Effector CD4-positive, alpha-beta T cell (primary cell): ENCODE results near the gene PNPLA7.
"Not testable (repeated sequence)": the region's sequence is repeated elsewhere in the genome, so short reads cannot be mapped to it uniquely, and the experiment has no call there.

ENCODE experiments used
- DNase-seq: peaks from one replicate; pipeline ENCODE4 v3.0.0-alpha.2; 2020

PNPLA7 gene

GRCh38 chr9:137513136-137513535, 37.1 kb downstream of the PNPLA7 start:
- DNase-seq: not testable (repeated sequence)

GRCh38 chr9:137511758-137512463, 38.3 kb downstream of the PNPLA7 start:
- DNase-seq: no peak

GRCh38 chr9:137511126-137511525, 39.1 kb downstream of the PNPLA7 start:
- not testable (repeated sequence) for DNase-seq

- DNase-seq: no peak
Measured at GRCh38 chr9:137509198-137509597, 41.0 kb downstream of the PNPLA7 start.

- no peak for DNase-seq
Measured at GRCh38 chr9:137506702-137507171, 43.5 kb downstream of the PNPLA7 start.

GRCh38 chr9:137506274-137506673, 43.9 kb downstream of the PNPLA7 start:
- DNase-seq: no peak

- no peak for DNase-seq
Measured at GRCh38 chr9:137505421-137506140, 44.6 kb downstream of the PNPLA7 start.

GRCh38 chr9:137504432-137504777, 45.8 kb downstream of the PNPLA7 start:
- DNase-seq: no peak

GRCh38 chr9:137502008-137502911, 47.9 kb downstream of the PNPLA7 start:
- no peak for DNase-seq

GRCh38 chr9:137501457-137501856, 48.7 kb downstream of the PNPLA7 start:
- no peak for DNase-seq

GRCh38 chr9:137500666-137501397, 49.4 kb downstream of the PNPLA7 start:
- DNase-seq: no peak

GRCh38 chr9:137499858-137500661, 50.1 kb downstream of the PNPLA7 start:
- DNase-seq: no peak

GRCh38 chr9:137499416-137499815, 50.8 kb downstream of the PNPLA7 start:
- no peak for DNase-seq

GRCh38 chr9:137498720-137499150, 51.5 kb downstream of the PNPLA7 start:
- no peak for DNase-seq

- no peak for DNase-seq
Measured at GRCh38 chr9:137497921-137498719, 52.1 kb downstream of the PNPLA7 start.

- DNase-seq: no peak
Measured at GRCh38 chr9:137496601-137497375, 53.4 kb downstream of the PNPLA7 start.

- DNase-seq: no peak
Measured at GRCh38 chr9:137494550-137495351, 55.5 kb downstream of the PNPLA7 start.

- DNase-seq: no peak
Measured at GRCh38 chr9:137494104-137494544, 56.1 kb downstream of the PNPLA7 start.
